ENCODE results near the gene TSPAN18.

Gene TSPAN18, protein sequence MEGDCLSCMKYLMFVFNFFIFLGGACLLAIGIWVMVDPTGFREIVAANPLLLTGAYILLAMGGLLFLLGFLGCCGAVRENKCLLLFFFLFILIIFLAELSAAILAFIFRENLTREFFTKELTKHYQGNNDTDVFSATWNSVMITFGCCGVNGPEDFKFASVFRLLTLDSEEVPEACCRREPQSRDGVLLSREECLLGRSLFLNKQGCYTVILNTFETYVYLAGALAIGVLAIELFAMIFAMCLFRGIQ

DNA sequence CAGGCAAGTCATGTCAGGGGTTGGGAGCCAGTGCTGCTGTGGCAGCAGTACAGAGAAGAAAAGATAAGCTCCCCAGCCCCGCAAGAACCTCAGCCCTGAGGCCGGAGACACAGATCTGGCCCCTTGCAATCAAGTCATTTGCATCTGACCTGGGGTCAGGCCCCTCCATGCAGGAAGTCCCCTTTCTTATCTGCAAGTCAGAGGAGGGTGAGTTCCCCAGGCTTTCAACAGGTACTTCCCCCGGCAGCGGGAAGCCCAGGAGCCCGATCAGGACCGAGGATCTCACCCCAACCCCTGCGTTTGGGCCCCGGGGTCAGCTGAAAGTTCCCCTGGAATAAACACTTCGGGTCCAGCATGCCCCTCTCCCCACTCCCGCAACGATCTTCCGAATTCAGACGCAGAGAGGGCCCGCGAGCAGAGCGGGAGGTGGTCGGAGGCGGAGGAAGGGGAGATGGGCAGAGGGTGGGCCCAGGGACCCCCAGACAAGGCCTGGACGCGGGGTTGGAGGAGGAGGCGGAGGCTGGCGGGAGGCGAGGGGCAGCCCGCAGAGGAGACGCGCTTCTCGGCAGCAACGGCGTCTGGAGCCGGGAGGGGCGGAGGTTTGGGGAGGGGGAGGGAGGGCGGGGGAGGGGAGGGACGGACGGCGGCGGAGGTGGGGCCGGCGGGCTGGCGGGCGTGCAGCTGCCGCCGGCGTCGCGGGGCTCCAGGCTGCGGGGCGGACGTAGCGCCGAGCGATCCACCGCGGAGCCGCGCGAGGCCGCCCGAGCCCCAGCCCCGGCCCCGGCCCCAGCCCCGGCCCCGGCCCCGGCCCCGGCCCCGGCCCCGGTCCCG lies at the start of gene TSPAN18:
Gene TSPAN18 (plus strand): TSS at position 680 of the 831 bp plus-strand sequence. CDS start 179,455 bp downstream, outside the sequence.
- DNase-seq (ENCODE audit: low read depth in 1 of 2, low spot score in 1 of 2): peak; percentile 7 to 21

DNA sequence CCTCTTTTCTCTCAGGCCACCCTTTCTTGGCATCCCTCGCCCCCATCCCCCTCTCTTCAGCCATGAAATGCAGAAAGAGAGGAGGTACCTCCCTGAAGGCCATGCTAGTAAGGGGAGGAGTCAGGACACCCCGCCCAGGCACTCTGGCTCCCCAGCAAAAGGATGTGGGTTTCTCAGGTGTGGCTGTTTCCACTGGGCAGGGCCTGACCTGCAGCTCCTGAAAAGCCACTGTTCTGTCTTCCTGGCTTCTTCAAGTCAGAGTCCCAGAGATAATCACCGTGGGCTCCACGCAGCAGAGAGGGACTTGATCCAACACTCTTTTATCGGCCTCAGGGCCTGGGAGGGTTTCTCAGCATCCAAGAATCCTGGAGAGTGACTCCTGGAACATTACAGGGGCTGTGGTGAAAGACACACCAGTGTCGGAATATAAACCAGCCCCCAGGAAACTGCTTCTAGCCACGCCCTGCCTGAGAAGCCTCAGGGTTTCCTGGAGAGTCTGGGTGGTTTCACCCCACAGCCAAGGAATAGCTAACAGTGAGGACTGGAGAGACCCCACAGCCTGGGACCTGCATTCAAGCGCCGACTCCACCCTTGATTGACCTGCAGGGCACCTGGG lies 45.7 kb upstream of the TSPAN18 start:
- peak in 1 of 2 donors; percentile 29 for DNase-seq (ENCODE audit: low read depth in 1 of 2, low spot score in 1 of 2)

DNA sequence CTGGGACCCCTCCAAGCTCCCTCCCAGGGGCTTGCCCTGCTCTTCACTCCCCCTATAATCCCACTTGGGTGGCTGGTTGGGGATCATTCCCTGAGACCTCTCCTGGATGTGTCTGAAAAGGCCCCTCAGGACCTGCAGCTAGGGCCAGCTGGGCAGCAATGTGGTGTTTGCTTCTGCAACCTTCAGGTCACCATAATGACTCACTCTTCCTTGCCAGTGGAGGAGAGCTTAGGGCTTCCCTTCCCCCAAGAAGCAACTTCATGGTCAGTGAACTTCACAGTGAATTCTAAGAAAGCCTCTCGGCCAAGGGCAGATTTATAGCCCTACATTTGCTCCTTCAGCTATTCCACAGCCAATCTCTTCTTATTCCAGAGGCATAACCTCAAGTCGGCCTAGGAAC lies 45.1 kb upstream of the TSPAN18 start:
- DNase-seq (ENCODE audit: low read depth in 1 of 2, low spot score in 1 of 2): no peak

DNA sequence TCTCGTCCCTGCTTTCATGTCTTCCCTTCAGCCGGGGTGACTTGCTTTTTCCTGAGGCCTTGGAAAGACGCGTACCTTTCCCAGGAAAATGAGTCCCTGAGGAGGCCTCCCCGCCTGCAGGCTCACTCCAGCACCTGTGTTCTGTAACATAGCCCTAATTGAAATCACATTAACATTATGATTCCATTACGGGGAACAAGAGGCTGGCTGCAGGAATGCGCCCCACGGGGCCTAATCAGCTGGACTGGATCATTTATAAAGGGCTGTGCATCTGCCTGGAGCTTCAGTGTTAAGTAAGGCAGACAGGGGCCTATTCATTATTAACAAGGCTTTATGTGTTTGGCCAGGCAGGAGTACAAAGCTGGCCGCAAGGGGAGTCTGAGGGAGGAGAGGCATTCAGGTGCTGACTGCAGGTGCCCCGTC lies 41.9 kb upstream of the TSPAN18 start:
- no peak for DNase-seq (ENCODE audit: low read depth in 1 of 2, low spot score in 1 of 2)

DNA sequence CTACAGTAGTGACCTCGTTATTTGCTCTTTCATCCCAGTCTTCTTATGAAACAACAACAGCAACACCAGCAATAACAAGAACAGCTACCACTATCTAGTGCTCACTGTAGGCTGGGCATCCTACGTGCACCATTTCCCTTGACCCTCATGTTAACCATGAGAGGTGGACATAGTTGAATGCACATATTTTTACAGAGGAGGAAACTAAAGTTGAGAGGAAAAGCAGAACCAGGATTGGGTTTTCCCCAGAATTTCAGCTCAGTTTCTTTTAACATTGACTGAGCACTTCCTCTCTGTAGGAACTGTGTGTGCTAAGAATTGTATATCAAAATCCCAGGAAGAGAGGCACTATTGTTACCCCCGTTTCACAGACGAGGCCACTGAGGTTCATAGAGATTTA lies 39.4 kb upstream of the TSPAN18 start:
- no peak for DNase-seq (ENCODE audit: low read depth in 1 of 2, low spot score in 1 of 2)

DNA sequence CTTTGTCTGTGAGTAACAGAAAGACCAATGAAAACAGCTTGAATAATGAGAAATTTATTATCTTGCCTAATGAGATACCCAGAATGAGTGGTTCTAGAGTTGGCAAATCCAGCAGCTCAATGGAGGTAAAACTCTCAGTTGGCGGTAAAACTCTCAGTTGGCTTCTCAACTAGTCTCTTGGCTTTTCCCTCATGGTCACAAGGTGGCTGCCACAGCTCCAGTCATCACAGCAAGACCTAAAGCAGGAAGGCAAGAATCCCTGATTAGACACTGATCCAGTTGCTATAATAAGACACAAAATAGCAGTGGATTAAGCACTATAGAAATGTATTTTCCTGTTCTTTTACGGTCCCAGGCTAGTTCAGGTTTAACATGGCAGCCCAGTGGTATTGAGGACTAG lies 37.5 kb upstream of the TSPAN18 start:
- DNase-seq (ENCODE audit: low read depth in 1 of 2, low spot score in 1 of 2): no peak

DNA sequence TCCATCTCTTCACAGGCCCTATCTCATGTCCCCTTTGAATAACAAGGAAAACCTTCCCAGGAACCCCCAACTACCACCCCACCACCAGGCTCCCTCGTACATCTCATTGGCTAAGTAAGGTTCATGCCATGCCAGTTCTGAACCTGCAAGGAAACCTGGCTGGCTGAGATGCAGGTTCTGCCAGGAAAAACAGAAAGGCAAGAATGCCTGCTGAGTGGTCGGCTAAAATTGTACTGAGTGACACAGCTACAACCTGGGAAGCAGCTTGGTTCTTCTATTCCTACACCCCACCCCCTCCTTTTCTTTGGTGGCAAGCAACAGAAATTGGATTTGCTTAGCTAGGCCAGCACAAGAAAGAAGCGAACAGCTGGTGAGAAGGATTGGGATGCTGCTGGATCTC lies 36.1 kb upstream of the TSPAN18 start:
- DNase-seq (ENCODE audit: low read depth in 1 of 2, low spot score in 1 of 2): no peak

DNA sequence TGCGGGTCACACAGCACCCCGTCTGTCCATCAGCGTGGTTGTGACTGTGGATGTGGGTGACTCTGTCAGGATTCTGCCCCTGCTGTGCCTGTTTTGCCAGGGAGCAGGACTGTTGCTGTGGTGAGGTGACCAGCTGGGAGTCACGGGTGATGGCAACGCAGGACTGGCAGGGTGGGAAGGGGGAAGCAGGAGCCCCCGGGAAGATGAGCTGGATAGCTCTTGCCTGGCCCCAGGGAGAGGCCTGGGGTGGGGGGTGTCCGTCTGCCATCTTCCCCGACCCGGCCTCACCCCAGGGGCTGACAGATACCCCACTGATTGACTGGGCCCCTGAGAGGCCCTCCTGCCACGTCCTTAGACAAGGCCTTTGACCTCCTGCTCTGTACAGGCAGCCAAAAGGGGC lies 34.3 kb upstream of the TSPAN18 start:
- DNase-seq (ENCODE audit: low read depth in 1 of 2, low spot score in 1 of 2): no peak

DNA sequence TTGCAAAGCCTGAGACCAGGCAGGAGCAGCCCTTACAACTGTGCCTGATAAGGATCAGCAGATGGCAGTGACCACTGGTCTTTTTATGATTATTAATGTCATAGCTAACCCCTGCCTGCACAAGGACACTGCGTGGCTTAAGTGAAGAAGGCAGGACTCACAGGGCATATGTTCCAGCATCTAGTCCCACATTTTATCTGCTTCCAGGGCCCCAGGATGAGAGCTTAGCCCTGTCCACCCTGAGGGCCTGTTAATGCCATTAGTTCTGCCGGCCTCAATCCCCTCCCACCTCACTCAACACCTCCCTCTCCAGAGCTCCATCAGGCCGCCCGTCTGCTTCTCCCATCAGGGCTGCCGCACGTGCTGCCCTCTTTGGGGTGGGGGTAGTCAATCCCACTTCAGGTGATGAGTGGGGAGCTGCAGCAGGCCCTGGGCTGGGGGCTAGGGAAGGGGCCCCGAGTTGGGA lies 33.1 kb upstream of the TSPAN18 start:
- no peak for DNase-seq (ENCODE audit: low read depth in 1 of 2, low spot score in 1 of 2)

DNA sequence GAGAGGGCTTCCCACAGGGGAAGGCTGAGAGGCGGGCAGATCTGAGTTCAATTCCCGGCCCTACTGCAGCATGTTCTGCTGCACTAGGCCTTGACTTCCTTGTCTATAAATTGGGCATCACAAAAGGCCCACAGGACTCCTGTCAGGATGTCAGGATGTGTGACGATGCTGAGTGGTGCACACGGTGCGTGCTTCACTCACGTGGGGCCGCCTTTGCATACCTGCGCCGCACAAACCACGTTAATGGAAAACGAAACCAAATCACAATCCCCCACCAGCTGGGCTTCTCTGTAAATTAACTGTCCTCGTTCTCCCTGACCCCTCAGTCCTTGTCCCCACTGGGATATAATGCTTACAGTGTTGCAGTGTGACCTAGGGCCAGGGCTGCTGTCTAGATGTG lies 32.3 kb upstream of the TSPAN18 start:
- no peak for DNase-seq (ENCODE audit: low read depth in 1 of 2, low spot score in 1 of 2)

DNA sequence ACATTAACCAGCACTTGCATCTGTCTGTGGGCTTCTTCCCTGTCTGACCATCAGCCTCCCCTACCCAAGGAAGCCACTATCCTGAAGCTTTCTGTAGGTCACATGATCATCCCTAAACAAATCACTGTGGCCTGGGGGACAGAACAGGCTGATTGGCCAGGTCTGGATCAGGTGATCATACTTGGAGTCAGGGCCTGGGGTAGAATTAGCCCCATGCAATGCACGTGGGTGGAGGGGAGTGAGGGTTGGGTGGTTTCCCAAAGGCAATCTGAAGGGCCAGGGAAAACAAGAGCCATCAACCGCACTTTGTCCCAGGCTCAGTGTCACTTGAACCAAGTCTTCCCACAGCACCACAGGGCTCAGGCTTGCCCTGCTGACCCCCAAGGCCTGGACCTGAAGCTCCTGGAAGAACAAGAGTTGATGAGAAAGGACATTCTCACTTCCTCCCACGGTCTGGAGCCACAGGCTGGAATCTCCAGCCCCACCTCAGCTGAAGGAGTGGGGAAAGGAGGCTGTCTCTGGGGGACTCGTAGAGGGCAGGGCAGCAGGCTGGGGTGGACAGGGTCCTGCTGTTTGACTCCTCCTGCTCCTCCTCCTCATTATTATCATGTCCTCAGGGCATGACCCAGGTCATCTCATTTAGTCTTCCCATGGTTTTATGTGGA lies 31.5 kb upstream of the TSPAN18 start:
- DNase-seq (ENCODE audit: low read depth in 1 of 2, low spot score in 1 of 2): no peak

DNA sequence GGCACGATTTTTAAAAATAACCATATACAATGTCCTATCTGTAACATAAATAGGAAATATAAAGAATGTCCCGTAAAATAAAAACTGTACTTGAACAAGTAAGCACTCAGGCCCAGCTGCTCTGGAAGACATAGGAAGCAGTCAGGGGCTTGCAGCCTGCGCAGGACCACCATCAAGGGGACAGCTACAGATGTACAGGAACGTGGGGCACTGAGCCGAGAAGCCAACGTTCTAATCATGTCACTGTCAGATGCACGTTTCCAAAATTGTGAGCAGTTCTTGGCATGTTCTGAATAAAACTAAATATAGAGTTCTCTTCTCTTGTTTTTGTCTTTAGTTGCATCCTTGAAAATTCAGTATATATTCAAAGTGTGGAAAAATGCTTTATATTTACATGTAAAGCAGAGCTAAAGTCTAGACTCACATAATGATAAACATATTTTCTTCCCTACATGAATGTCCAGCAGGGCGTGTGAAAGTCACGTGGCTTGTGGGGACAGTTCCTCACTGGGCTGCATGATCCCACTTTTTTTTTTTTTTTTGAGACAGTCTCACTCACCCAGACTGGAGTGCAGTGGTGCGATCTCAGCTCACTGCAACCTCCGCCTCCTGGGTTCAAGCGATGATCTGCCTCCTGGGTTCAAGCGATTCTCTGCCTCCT lies 28.4 kb upstream of the TSPAN18 start:
- no peak for DNase-seq (ENCODE audit: low read depth in 1 of 2, low spot score in 1 of 2)

DNA sequence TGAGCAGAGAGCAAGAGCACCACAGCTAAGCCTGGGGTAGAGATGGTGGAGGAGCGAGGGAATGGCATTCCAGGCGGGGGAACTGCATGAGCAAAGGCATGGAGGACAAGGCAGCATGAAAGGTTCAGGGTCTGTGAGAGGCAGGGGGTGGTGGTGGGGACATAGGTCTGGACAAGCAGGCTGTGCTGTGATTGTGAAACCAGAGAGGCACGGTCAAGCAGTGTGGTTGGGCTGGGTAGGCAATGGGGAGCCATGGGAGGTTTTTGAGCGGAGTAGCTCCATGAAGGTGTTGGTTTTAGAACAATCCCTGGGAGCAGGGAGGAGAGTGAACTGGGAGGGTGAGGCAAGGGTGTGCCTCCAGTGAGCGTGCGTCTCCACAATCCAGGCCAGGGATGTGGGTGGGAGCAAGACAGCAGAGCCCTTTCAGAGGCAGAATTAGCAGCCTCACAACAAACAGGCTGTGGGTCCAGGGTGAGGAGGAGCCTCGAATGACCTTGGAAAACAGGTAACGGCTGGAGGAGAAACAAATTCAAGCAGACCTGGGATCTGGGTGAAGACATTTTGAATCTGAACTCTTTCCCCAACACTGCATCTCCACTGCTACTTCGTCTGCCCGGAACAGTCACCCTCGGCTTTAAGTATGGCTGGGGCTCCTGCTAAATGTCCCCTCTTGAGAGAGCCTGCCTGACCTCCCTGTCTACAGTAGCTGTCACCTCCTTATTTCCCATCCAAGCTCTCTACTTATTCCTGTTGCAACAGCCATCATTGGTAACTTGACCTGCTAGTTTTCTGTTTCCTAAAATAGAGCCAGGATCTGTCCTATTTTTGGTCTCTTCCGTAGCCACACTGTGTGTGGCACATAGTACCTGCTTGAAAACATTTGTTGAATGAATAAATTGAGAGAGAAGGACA lies 27.0 kb upstream of the TSPAN18 start:
- DNase-seq (ENCODE audit: low read depth in 1 of 2, low spot score in 1 of 2): no peak

DNA sequence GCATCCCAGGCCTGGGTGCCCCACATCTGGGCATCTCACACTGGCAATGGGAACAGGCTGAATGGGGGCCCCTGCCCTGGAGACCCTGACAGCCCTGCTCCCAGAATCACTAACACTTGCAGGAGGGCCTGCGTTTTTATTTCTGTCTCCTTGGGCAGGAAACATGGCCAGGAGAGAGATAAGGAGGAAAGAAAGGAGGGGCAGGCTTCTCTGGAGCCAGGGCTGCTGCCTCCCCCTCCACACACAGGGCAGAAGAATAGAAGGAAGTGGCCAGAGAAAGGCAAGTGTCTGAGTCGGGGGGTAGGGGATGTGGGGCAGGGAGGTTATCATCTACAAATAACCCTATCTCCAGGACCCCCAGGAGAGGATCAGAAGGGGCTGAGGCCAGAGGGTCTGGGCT lies 25.5 kb upstream of the TSPAN18 start:
- DNase-seq (ENCODE audit: low read depth in 1 of 2, low spot score in 1 of 2): no peak

DNA sequence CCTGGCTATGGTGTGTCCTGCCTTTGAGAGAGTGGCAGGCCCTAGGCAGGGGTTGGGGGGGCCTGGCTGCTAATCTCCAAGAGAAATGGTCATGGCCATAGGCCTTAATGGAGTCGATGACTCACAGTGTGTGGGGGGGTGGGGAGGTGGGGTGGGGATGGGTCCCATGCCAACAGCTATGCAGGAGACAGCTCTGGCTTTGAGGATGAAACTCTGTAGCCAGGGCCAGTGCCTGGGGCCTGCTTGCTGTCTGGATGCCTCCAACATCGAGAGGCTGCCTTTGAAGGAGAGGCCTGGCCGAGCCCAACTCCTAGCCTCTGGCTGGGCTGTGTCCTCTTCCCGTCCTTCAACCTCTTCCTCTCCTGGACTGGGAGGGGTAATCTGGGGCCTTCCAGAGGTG lies 23.9 kb upstream of the TSPAN18 start:
- no peak for DNase-seq (ENCODE audit: low read depth in 1 of 2, low spot score in 1 of 2)

DNA sequence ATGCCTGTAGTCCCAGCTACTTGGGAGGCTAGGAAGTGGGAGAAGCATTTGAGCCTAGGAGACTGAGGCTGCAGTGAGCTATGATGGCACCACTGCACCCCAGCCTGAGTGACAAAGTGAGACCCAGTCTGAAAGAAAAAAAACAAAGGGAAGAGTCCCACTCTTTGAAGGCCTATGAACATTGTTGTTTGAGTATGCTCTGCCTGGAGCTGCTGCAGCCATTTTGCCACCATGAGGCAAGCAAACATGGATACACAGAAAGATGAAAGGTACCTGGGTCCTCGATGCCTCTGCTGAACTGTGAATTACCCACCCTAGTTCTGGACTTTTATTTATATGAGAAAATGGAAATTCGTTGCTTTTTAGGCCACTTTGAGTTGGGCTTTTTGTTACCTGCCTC lies 19.7 kb upstream of the TSPAN18 start:
- DNase-seq (ENCODE audit: low read depth in 1 of 2, low spot score in 1 of 2): no peak

DNA sequence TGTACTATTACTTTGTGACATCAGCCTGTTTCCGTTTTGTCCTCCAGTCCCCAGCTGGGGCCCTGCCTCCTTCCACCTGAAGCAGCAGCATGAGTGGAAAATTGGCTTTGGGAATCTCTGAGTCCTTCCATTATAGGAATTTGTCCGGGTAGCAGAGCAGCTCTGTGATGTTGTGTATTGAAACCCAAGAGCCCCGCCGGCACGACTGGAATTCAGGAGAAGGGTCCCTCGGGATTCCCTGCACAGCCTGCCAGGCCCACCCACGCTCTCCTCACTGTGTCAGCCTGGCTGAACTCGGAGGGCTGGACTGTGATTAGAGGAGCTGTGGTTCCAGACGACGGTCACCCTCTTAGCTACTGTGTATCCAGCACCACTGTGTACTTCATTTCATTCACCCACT lies 18.8 kb upstream of the TSPAN18 start:
- DNase-seq (ENCODE audit: low read depth in 1 of 2, low spot score in 1 of 2): no peak

DNA sequence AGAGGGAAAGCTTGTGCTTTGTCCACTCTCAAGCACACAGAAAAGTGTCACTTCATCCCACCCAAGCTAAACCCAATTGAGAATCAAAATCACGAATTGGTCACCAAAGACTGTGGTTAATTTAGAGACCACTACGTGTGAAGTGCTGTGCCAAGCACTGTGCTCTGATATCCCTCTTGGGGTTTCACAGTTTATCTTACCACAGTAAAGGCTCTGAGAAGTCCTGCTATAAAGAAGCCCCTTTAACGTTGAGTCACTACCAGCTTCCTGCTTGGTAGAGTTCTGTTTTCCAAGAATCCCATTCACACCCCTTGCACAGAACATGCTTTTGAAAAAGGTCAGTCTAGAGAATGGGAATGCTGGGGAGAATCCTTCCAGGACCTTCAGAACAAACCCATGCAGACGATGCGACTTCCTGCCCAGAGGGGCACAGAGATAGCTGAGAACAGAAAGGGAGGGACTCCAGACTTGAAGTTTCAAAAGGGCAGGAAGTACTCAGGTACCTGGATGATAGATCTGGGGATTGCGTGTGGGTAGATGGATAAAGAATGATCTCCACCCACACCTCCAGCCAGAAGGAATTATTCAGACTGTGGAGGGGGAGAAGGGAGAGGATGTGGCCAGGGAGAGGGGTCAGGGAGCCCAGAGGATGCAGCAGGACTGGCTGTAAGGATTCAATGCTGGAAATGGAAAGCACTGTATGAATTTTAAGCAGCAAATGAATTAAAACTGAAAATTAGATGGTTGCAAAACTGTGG lies 18.1 kb upstream of the TSPAN18 start:
- no peak for DNase-seq (ENCODE audit: low read depth in 1 of 2, low spot score in 1 of 2)

DNA sequence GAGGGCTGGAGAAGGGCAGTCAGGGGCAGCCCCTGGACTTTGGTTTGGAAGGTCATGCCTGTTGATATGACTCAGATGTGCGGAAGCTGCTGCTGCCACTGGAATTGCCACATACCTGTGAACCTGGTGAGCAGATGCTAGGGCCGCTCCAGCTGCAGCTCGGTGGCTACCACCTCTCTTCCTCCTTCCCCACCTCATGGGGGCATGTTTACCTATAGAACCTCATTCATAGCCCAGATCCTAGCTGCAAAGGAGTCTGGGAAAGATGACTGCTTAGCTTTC lies 17.5 kb upstream of the TSPAN18 start:
- no peak for DNase-seq (ENCODE audit: low read depth in 1 of 2, low spot score in 1 of 2)

DNA sequence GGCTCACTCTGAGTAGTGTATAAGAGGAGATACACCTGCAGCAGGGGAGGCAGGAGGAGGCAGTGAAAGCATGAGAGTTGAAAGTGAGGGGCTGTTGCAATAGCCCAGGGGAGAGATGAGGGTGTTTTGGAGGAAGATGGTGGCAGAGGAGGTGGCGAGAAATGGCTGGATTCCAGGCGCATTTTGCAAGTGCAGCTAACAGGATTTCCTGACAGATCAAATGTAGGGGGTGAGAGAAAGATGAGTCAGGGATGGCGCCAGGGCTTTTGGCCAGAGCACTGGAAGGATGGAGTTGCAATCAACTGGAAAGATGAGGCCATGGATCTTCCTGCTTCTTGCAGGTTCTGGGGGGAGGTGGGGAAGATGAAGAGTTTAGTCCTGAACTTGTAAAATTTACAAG lies 16.8 kb upstream of the TSPAN18 start:
- no peak for DNase-seq (ENCODE audit: low read depth in 1 of 2, low spot score in 1 of 2)

Data from stimulated activated CD4-positive, alpha-beta T cell treated with anti-CD3 and anti-CD28 coated beads, Interleukin-15, amount 100 ng/mL, for 1 hour (primary cell).